HepG2 (cell line): ENCODE measurements around the gene BFSP1. TPM values are rescaled to one million over a fixed set of nuclear protein-coding genes. Genes with fewer than 3 reads are reported as not detected.

Experiments used
- BORCS8-MEF2B ChIP-seq: sonication (generic); formaldehyde crosslinking; IDR thresholded peaks from 2 replicates; pipeline ENCODE4 v1.8.0; 2022; ENCODE audit warnings: mild to moderate bottlenecking, missing genetic modification reagents
- CHD4 ChIP-seq: fragments of 200-600 bp; sonication (generic); IDR thresholded peaks from 2 replicates; pipeline ENCODE4 v1.7.0; 2017; ENCODE audit warnings: mild to moderate bottlenecking, low read length, borderline replicate concordance
- MIXL1 ChIP-seq: IDR thresholded peaks from 2 replicates; pipeline ENCODE4 v1.6.1; 2016
- NONO ChIP-seq, 2 experiments: fragments of 450-650 bp in 1 of 2; sonication (generic) in 1 of 2; formaldehyde crosslinking in 1 of 2; IDR thresholded peaks in 1 of 2; conservative IDR thresholded peaks in 1 of 2; 2 replicates each; pipeline versions ENCODE4 v1.6.1 to v1.8.0; 2017 to 2022; ENCODE audit warnings: mild to moderate bottlenecking in 1 of 2, missing genetic modification reagents in 1 of 2, moderate library complexity in 1 of 2
- PHF21A ChIP-seq: sonication (generic); formaldehyde crosslinking; IDR thresholded peaks from 2 replicates; pipeline ENCODE4 v1.5.0; 2020; ENCODE audit warnings: mild to moderate bottlenecking, missing genetic modification reagents
- RBM22 ChIP-seq: fragments of 200-400 bp; formaldehyde crosslinking; optimal IDR thresholded peaks from 2 replicates; pipeline ENCODE3; 2017; ENCODE audit warnings: mild to moderate bottlenecking, low read length, moderate library complexity
- RXRA ChIP-seq: sonication (generic); formaldehyde crosslinking; IDR thresholded peaks from 2 replicates; pipeline ENCODE4 v1.5.1; 2020; ENCODE audit warnings: missing genetic modification reagents
- RXRB ChIP-seq: IDR thresholded peaks from 2 replicates; pipeline ENCODE4 v1.6.1; 2016; ENCODE audit warnings: borderline replicate concordance, missing genetic modification reagents, missing compliant biosample characterization
- SATB2 ChIP-seq: sonication (generic); formaldehyde crosslinking; IDR thresholded peaks from 2 replicates; pipeline ENCODE4 v1.5.0; 2020; ENCODE audit warnings: missing genetic modification reagents
- ZMAT3 ChIP-seq: sonication (generic); formaldehyde crosslinking; conservative IDR thresholded peaks from 2 replicates; pipeline ENCODE4 v1.7.0; 2021; ENCODE audit warnings: missing genetic modification reagents
- ZNF329 ChIP-seq: sonication (generic); formaldehyde crosslinking; IDR thresholded peaks from 2 replicates; pipeline ENCODE4 v1.9.0; 2021; ENCODE audit warnings: low read depth, mild to moderate bottlenecking, missing genetic modification reagents
- ZNF484 ChIP-seq: sonication (generic); formaldehyde crosslinking; IDR thresholded peaks from 2 replicates; pipeline ENCODE4 v1.5.1; 2020; ENCODE audit warnings: mild to moderate bottlenecking, low read depth, missing genetic modification reagents, borderline replicate concordance
- ZSCAN20 ChIP-seq: sonication (generic); formaldehyde crosslinking; IDR thresholded peaks from 2 replicates; pipeline ENCODE4 v1.4.0; 2020; ENCODE audit warnings: missing genetic modification reagents, mild to moderate bottlenecking, borderline replicate concordance
- polyA plus RNA-seq, 8 experiments: library from polyadenylated mRNA; depleted of rRNA in 3 of 8; stranded (reverse) in 7 of 8; unstranded in 1 of 8; fragments of >200 nt; fragmentation: Illumina TruSeq in 4 of 8; extraction: Trizol in 4 of 8; gene quantifications; 2 replicates each; pipeline versions ENCODE4 v1.2.1 to v1.2.3, GENCODE V29; 2011 to 2016; ENCODE audit warnings: low read depth in 4 of 8, missing spikeins in 1 of 8, mixed read lengths in 1 of 8; ENCODE audit not compliant: insufficient read depth in 1 of 8
- total RNA-seq, 5 experiments: library from RNA; depleted of rRNA; stranded (reverse); fragments of >200 nt; fragmentation: Illumina TruSeq; extraction: Trizol; gene quantifications; 2 replicates each; pipeline ENCODE4 v1.2.3, GENCODE V29; 2016; ENCODE audit warnings: low read depth in 1 of 5
- TF ChIP-seq, protein P1 (sequence below): IDR thresholded peaks from 2 replicates; pipeline ENCODE4 v1.4.0; 2020; ENCODE audit warnings: mild to moderate bottlenecking, missing genetic modification reagents
- TF ChIP-seq, protein P2 (sequence below): sonication (generic); formaldehyde crosslinking; IDR thresholded peaks from 2 replicates; pipeline ENCODE4 v1.5.1; 2020; ENCODE audit warnings: mild to moderate bottlenecking, missing genetic modification reagents, moderate library complexity
- TF ChIP-seq, protein P3 (sequence below): sonication (generic); formaldehyde crosslinking; IDR thresholded peaks from 2 replicates; pipeline ENCODE4 v1.4.0; 2020; ENCODE audit warnings: missing genetic modification reagents

The BFSP1 gene
- total and polyA plus RNA-seq, 2 of the 13 experiments (the other 11 are each of a cell fraction or from before 2014, with no cell fraction given), result 0.22 to 0.26 TPM

DNA sequence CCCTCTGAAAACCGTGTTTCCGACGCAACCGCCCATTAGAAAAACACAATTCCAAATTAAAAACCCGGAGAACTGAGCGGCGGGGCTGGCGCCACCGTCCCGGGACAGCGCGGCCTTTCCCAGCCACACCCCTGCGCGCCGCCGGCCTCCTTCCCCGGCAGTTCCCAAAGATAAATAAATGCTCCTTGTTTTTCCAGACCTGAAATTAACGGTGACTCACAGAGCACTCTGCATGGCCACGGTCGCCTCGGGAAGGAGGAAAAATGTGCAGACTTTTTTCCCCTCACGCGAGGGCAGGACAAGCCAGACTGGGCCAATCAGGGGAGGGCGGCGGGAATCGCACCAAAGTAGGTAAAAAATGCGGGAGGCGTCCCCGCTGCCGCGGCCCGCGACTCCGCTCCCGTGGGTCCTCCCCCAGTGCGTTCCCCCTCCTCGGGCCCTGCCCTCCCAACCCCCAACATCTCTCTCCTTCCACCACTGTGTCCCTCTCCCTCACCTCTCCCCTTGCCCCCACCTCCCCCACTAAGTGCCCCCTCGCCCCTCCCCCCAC, 37.9 kb upstream of the BFSP1 start (continued):
- TF ChIP-seq, protein P1, sequence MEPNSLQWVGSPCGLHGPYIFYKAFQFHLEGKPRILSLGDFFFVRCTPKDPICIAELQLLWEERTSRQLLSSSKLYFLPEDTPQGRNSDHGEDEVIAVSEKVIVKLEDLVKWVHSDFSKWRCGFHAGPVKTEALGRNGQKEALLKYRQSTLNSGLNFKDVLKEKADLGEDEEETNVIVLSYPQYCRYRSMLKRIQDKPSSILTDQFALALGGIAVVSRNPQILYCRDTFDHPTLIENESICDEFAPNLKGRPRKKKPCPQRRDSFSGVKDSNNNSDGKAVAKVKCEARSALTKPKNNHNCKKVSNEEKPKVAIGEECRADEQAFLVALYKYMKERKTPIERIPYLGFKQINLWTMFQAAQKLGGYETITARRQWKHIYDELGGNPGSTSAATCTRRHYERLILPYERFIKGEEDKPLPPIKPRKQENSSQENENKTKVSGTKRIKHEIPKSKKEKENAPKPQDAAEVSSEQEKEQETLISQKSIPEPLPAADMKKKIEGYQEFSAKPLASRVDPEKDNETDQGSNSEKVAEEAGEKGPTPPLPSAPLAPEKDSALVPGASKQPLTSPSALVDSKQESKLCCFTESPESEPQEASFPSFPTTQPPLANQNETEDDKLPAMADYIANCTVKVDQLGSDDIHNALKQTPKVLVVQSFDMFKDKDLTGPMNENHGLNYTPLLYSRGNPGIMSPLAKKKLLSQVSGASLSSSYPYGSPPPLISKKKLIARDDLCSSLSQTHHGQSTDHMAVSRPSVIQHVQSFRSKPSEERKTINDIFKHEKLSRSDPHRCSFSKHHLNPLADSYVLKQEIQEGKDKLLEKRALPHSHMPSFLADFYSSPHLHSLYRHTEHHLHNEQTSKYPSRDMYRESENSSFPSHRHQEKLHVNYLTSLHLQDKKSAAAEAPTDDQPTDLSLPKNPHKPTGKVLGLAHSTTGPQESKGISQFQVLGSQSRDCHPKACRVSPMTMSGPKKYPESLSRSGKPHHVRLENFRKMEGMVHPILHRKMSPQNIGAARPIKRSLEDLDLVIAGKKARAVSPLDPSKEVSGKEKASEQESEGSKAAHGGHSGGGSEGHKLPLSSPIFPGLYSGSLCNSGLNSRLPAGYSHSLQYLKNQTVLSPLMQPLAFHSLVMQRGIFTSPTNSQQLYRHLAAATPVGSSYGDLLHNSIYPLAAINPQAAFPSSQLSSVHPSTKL, result peak; percentile 79
- TF ChIP-seq ZNF484 (CRISPR knock-in tag), result no peak
- TF ChIP-seq MIXL1 (CRISPR knock-in tag), result peak; percentile 39; the same call in 1 of the 2 replicates
- TF ChIP-seq, protein P2, sequence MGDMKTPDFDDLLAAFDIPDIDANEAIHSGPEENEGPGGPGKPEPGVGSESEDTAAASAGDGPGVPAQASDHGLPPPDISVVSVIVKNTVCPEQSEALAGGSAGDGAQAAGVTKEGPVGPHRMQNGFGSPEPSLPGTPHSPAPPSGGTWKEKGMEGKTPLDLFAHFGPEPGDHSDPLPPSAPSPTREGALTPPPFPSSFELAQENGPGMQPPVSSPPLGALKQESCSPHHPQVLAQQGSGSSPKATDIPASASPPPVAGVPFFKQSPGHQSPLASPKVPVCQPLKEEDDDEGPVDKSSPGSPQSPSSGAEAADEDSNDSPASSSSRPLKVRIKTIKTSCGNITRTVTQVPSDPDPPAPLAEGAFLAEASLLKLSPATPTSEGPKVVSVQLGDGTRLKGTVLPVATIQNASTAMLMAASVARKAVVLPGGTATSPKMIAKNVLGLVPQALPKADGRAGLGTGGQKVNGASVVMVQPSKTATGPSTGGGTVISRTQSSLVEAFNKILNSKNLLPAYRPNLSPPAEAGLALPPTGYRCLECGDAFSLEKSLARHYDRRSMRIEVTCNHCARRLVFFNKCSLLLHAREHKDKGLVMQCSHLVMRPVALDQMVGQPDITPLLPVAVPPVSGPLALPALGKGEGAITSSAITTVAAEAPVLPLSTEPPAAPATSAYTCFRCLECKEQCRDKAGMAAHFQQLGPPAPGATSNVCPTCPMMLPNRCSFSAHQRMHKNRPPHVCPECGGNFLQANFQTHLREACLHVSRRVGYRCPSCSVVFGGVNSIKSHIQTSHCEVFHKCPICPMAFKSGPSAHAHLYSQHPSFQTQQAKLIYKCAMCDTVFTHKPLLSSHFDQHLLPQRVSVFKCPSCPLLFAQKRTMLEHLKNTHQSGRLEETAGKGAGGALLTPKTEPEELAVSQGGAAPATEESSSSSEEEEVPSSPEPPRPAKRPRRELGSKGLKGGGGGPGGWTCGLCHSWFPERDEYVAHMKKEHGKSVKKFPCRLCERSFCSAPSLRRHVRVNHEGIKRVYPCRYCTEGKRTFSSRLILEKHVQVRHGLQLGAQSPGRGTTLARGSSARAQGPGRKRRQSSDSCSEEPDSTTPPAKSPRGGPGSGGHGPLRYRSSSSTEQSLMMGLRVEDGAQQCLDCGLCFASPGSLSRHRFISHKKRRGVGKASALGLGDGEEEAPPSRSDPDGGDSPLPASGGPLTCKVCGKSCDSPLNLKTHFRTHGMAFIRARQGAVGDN, result peak; percentile 65
- TF ChIP-seq SATB2 (CRISPR knock-in tag), result peak; percentile 45; the same call in 1 of the 2 replicates
- TF ChIP-seq NONO (IDR thresholded peaks at IDR 0.05), result no peak
- TF ChIP-seq NONO (CRISPR knock-in tag; conservative IDR thresholded peaks at IDR 0.05), result no peak
- TF ChIP-seq CHD4, result 0 out of 2 replicates have a peak, but pooled peaks have one; percentile 0
- peak; percentile 57; the same call in 1 of the 2 replicates for TF ChIP-seq RXRA
- no peak for TF ChIP-seq RBM22
- TF ChIP-seq ZSCAN20 (CRISPR knock-in tag), result peak; percentile 51; the same call in 1 of the 2 replicates
- TF ChIP-seq PHF21A (CRISPR knock-in tag), result peak; percentile 96
- TF ChIP-seq ZMAT3 (CRISPR knock-in tag), result no peak; the same call in 1 of the 2 replicates
- TF ChIP-seq ZNF329 (CRISPR knock-in tag), result no peak
- peak; percentile 23; the same call in 1 of the 2 replicates for TF ChIP-seq BORCS8-MEF2B
- TF ChIP-seq, protein P3, sequence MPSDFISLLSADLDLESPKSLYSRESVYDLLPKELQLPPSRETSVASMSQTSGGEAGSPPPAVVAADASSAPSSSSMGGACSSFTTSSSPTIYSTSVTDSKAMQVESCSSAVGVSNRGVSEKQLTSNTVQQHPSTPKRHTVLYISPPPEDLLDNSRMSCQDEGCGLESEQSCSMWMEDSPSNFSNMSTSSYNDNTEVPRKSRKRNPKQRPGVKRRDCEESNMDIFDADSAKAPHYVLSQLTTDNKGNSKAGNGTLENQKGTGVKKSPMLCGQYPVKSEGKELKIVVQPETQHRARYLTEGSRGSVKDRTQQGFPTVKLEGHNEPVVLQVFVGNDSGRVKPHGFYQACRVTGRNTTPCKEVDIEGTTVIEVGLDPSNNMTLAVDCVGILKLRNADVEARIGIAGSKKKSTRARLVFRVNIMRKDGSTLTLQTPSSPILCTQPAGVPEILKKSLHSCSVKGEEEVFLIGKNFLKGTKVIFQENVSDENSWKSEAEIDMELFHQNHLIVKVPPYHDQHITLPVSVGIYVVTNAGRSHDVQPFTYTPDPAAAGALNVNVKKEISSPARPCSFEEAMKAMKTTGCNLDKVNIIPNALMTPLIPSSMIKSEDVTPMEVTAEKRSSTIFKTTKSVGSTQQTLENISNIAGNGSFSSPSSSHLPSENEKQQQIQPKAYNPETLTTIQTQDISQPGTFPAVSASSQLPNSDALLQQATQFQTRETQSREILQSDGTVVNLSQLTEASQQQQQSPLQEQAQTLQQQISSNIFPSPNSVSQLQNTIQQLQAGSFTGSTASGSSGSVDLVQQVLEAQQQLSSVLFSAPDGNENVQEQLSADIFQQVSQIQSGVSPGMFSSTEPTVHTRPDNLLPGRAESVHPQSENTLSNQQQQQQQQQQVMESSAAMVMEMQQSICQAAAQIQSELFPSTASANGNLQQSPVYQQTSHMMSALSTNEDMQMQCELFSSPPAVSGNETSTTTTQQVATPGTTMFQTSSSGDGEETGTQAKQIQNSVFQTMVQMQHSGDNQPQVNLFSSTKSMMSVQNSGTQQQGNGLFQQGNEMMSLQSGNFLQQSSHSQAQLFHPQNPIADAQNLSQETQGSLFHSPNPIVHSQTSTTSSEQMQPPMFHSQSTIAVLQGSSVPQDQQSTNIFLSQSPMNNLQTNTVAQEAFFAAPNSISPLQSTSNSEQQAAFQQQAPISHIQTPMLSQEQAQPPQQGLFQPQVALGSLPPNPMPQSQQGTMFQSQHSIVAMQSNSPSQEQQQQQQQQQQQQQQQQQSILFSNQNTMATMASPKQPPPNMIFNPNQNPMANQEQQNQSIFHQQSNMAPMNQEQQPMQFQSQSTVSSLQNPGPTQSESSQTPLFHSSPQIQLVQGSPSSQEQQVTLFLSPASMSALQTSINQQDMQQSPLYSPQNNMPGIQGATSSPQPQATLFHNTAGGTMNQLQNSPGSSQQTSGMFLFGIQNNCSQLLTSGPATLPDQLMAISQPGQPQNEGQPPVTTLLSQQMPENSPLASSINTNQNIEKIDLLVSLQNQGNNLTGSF (CRISPR knock-in tag), result 0 out of 2 replicates have a peak, but pooled peaks have one; percentile 22
- peak; percentile 37; the same call in 1 of the 2 replicates for TF ChIP-seq RXRB (CRISPR knock-in tag)
